ENCODE measurements around the gene CALCR. TPM values are rescaled to one million over a fixed set of nuclear protein-coding genes. Genes with fewer than 3 reads are reported as not detected.

The CALCR gene
- total and polyA plus RNA-seq, 4 donors = 0.39 to 2.4 (median 0.82) TPM

DNA sequence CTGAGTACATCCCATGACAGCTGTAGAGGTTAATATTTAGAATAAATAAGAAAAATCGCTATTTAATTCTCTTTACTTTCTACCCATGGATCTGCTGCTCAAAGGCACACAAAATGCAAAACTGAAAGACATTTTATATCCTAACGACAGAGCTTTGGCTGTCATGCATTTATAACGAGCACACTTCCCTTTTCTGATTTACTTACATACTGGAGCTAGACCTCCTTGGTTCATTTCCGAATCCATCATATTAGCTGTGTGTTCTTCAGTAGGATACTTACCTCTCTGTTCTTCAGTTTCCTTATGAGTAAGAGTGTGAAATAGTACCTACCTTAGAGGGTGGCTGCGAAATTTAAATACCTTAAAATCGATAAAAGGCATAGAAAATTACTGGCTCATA lies 10.9 kb downstream of the CALCR start:
- H3K4me1 ChIP-seq (ENCODE audit: control insufficient read depth, insufficient read depth, low read length) = no peaks in the 10 kb centered on the region
- no peaks in the 10 kb centered on the region for H3K36me3 ChIP-seq (ENCODE audit: control insufficient read depth, insufficient read depth, low read length)
- H3K4me3 ChIP-seq (ENCODE audit: low read depth, low read length) = no peak overlapping the region
- 50% methylated on average over 1 of the region's 6 CpGs for WGBS (ENCODE audit: insufficient coverage)
- DNase-seq (ENCODE audit: low read depth in 4 of 6, low spot score in 6 of 6) = no peak
- no peak overlapping the region for H3K27ac ChIP-seq (ENCODE audit: low read depth, low read length)
- no peaks in the 10 kb centered on the region for H3K9me3 ChIP-seq (ENCODE audit: control insufficient read depth, insufficient read depth, low read length)
- no peaks in the 10 kb centered on the region for H3K27me3 ChIP-seq (ENCODE audit: control insufficient read depth, insufficient read depth, low read length)

DNA sequence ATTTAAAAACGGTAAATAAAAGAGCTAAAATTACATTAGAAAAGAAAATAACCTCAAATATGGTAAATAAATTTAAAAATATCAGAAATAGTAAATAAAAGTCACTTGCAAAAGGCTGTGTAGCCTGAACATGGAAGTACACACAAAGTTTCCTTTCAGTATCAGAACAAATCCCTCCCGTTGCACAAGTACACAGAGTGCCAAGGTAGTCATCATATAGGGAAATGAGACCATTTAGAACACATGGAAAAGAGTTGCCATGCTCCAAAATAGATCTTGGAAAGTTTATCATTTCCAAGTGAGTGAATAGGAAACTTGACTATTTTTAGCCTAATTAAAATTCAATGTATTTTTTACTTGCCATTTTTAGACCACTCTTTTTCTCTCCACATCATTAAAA lies 11.6 kb downstream of the CALCR start:
- no CpG with 5 or more reads among the region's 2 CpGs for WGBS (ENCODE audit: insufficient coverage)
- H3K27ac ChIP-seq (ENCODE audit: low read depth, low read length) = no peak overlapping the region
- H3K9me3 ChIP-seq (ENCODE audit: control insufficient read depth, insufficient read depth, low read length) = no peaks in the 10 kb centered on the region
- no peaks in the 10 kb centered on the region for H3K4me1 ChIP-seq (ENCODE audit: control insufficient read depth, insufficient read depth, low read length)
- DNase-seq (ENCODE audit: low read depth in 4 of 6, low spot score in 6 of 6) = peak in 1 of 6 donors; percentile 18
- no peaks in the 10 kb centered on the region for H3K36me3 ChIP-seq (ENCODE audit: control insufficient read depth, insufficient read depth, low read length)
- no peaks in the 10 kb centered on the region for H3K27me3 ChIP-seq (ENCODE audit: control insufficient read depth, insufficient read depth, low read length)
- no peak overlapping the region for H3K4me3 ChIP-seq (ENCODE audit: low read depth, low read length)

DNA sequence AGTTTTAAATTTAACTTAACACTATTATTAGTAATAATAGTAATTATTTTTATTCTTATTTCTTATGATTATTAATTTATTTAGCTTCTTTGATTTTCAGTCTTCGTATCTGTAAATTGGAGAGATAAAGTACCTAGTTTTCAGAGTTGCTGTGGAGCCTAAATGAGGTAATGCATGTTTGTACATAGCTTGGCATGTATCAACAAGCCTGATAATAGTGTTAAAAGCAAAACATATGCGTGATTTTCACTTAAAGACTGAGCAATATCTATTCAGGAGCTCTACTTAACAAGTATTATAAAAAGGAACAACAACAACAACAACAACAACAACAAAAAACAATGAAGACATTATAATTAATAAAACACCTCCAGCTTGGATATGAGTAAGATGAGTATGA lies 12.4 kb downstream of the CALCR start:
- Histone ChIP-seq H3K36me3 (ENCODE audit: control insufficient read depth, insufficient read depth, low read length) (no peaks in the 10 kb centered on the region), H3K4me1 (ENCODE audit: control insufficient read depth, insufficient read depth, low read length) (no peaks in the 10 kb centered on the region), H3K27me3 (ENCODE audit: control insufficient read depth, insufficient read depth, low read length) (no peaks in the 10 kb centered on the region), H3K9me3 (ENCODE audit: control insufficient read depth, insufficient read depth, low read length) (no peaks in the 10 kb centered on the region), H3K4me3 (ENCODE audit: low read depth, low read length) (no peak overlapping the region), H3K27ac (ENCODE audit: low read depth, low read length) (no peak overlapping the region)
- no peak for DNase-seq (ENCODE audit: low read depth in 4 of 6, low spot score in 6 of 6)
- WGBS (ENCODE audit: insufficient coverage) = no CpG with 5 or more reads among the region's 2 CpGs

DNA sequence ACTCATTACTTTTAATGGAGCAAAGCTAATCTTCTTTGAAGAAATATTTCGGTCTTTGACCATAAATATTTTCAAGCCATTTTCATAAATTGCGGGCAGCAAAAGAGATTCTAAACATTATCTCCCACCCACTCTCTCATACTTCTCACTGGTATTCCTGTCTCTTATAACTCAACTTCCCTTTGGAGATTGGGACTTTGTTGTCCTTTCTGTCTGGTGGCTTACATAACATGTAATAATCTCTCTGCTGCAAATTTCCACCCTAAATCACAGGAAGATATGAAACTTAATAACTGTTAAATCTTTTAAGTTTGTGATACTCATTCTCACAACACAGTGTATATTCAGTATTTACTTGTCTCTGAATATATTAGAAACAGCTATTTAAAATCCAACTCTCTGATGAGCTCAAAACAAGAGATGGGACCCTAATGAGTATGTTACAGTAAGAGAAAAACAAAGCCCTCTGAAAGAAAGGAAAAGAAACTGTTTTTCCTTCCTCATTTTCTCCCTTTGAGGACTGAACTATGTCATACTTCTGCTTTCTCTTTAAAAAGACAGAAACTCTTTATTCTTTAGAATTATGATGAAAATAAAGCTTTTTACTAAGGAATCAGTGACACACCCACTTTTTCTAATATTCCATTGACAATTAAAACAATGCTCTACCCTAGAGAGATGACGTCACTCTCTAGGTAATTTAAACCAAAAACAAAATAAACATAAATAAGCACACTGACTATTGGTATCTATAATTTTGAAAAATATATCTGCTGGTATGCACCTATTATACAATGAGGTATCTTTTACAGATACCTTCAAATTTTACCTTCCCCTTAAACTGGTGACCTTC lies 14.7 kb downstream of the CALCR start:
- Histone ChIP-seq H3K27ac (ENCODE audit: low read depth, low read length) (no peak overlapping the region), H3K9me3 (ENCODE audit: control insufficient read depth, insufficient read depth, low read length) (no peaks in the 10 kb centered on the region), H3K4me3 (ENCODE audit: low read depth, low read length) (no peak overlapping the region), H3K4me1 (ENCODE audit: control insufficient read depth, insufficient read depth, low read length) (no peaks in the 10 kb centered on the region), H3K36me3 (ENCODE audit: control insufficient read depth, insufficient read depth, low read length) (no peaks in the 10 kb centered on the region), H3K27me3 (ENCODE audit: control insufficient read depth, insufficient read depth, low read length) (no peaks in the 10 kb centered on the region)
- no CpG with 5 or more reads among the region's 3 CpGs for WGBS (ENCODE audit: insufficient coverage)
- no peak for DNase-seq (ENCODE audit: low read depth in 4 of 6, low spot score in 6 of 6)

DNA sequence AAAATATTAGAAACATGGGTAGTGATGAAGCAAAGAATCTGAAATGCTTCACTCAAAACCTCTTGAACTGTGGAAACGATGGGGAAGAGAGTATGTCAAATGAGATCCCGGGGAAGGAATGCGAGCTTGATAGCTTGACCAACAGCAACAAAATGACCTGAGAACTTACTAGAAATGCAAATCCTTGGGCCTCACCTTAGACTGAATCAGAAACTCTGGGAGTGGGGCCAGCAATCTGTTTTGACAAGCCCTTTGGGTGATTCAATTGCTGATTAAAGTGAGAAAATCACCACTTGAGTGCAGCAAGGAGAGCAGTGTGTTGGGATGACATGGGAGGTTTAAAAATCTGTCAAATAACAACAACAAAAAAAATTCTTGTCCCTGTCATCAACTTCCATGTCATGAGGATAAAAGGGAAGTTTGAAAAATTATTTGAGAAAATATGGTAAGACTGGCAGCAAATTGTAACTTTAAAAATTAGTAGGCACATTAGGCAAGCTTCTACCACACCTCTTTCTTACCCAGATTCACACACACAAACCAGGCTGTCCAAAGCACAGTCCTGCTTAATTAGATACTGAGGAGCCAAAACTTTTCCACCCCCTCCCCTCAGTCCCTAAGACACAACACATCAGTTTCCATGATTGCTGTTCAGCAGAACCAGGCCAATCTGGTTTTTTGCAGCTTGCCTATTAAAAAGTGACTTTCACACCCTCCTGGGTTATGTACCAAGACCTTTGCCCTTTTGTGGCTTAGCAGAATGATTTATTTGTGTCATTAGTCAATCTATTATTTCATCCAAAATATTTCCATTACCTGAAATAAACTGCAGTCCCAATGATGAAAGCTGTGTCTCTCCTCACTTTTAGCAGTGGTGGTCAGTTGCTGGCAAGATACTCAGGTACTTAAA lies 15.6 kb downstream of the CALCR start:
- H3K27ac ChIP-seq (ENCODE audit: low read depth, low read length) = no peak overlapping the region
- DNase-seq (ENCODE audit: low read depth in 4 of 6, low spot score in 6 of 6) = no peak
- no peaks in the 10 kb centered on the region for H3K36me3 ChIP-seq (ENCODE audit: control insufficient read depth, insufficient read depth, low read length)
- no peaks in the 10 kb centered on the region for H3K27me3 ChIP-seq (ENCODE audit: control insufficient read depth, insufficient read depth, low read length)
- no peak overlapping the region for H3K4me3 ChIP-seq (ENCODE audit: low read depth, low read length)
- no peaks in the 10 kb centered on the region for H3K9me3 ChIP-seq (ENCODE audit: control insufficient read depth, insufficient read depth, low read length)
- H3K4me1 ChIP-seq (ENCODE audit: control insufficient read depth, insufficient read depth, low read length) = no peaks in the 10 kb centered on the region
- 50% methylated on average over 3 of the region's 3 CpGs for WGBS (ENCODE audit: insufficient coverage)

DNA sequence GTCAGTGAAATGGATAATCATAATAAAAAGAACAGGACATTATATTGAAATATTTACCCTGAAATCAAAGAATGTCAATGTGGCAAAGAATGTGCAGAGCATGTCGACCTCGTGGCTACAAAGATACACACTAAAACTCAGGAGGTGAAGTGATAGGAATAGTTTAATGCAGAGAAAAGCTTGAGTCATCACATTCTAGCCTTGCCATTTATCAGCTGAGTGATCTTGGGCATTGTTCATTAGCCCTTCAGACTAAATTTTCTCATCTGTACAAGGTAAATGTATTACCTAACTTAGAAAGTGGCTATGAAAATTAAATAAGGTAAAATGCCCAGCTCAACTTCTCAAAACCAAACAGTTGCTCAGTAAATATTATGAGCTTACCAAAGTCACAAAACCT lies 22.6 kb downstream of the CALCR start:
- no peaks in the 10 kb centered on the region for H3K27me3 ChIP-seq (ENCODE audit: control insufficient read depth, insufficient read depth, low read length)
- H3K36me3 ChIP-seq (ENCODE audit: control insufficient read depth, insufficient read depth, low read length) = no peaks in the 10 kb centered on the region
- DNase-seq (ENCODE audit: low read depth in 4 of 6, low spot score in 6 of 6) = no peak
- no peaks in the 10 kb centered on the region for H3K9me3 ChIP-seq (ENCODE audit: control insufficient read depth, insufficient read depth, low read length)
- H3K27ac ChIP-seq (ENCODE audit: low read depth, low read length) = no peak overlapping the region
- no peaks in the 10 kb centered on the region for H3K4me1 ChIP-seq (ENCODE audit: control insufficient read depth, insufficient read depth, low read length)
- no peak overlapping the region for H3K4me3 ChIP-seq (ENCODE audit: low read depth, low read length)
- WGBS (ENCODE audit: insufficient coverage) = no CpG with 5 or more reads among the region's 2 CpGs

DNA sequence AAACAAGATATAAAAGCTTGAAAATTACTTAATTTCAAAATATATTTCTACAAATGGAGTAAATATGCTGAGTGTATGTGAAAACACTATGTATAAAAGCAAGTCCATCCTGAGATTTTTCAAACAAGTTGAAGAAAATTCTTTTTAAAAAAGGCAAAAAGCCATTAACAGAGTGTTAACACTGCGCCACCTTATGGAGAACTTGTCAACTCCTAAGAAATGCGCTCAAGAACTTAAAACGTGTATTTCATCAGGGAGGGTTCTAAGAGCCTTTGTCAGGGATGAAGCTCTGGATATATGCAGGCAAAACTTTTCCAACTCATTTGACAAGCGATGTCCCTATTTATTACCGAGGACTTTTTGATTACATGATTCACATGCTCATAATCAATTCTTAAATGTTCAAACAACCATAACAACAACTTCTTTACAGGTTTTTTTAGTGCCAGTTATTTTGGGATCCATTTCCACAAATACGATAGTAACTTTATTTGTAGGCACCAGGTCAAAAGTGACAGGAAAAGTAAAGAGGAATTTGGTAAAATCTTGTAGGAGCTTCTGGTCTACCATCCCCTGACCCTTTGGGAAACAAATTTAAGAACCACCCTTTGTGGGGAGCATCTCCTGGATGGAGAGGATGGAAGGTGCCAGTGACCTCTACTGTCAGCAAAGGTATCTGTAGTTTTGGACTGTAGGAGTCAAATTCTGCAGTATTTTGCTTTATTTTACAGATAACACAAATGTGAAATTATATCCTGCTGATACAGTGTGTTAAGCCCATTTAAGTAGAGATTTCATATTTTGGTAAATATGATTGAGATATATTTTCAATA lies 23.2 kb downstream of the CALCR start:
- Histone ChIP-seq H3K36me3 (ENCODE audit: control insufficient read depth, insufficient read depth, low read length) (no peaks in the 10 kb centered on the region), H3K4me3 (ENCODE audit: low read depth, low read length) (no peak overlapping the region), H3K4me1 (ENCODE audit: control insufficient read depth, insufficient read depth, low read length) (no peaks in the 10 kb centered on the region), H3K27me3 (ENCODE audit: control insufficient read depth, insufficient read depth, low read length) (no peaks in the 10 kb centered on the region), H3K27ac (ENCODE audit: low read depth, low read length) (no peak overlapping the region), H3K9me3 (ENCODE audit: control insufficient read depth, insufficient read depth, low read length) (no peaks in the 10 kb centered on the region)
- no CpG with 5 or more reads among the region's 6 CpGs for WGBS (ENCODE audit: insufficient coverage)
- peak in 3 of 6 donors; percentile 20 to 45 (median 43) for DNase-seq (ENCODE audit: low read depth in 4 of 6, low spot score in 6 of 6)

DNA sequence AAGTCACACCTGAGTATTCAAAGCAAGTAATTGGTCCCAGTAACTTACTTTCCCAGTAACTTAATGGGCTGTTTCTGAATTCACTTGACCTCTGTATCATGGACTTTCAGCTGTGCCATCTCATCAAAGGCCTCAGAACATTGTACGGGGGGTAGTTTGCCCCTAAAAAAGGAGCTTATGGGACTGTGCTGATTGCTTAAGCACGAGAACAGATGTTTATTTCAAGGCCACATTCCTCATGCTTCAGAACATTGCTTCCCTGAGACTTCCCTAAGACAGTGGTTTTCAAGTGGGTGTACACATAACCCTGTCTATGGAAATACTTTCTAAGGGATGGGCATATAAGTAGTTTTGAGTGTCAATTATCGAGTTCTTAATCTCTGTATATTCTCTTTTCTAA lies 26.8 kb downstream of the CALCR start:
- WGBS (ENCODE audit: insufficient coverage) = no CpG with 5 or more reads among the region's 3 CpGs
- no peak overlapping the region for H3K27ac ChIP-seq (ENCODE audit: low read depth, low read length)

DNA sequence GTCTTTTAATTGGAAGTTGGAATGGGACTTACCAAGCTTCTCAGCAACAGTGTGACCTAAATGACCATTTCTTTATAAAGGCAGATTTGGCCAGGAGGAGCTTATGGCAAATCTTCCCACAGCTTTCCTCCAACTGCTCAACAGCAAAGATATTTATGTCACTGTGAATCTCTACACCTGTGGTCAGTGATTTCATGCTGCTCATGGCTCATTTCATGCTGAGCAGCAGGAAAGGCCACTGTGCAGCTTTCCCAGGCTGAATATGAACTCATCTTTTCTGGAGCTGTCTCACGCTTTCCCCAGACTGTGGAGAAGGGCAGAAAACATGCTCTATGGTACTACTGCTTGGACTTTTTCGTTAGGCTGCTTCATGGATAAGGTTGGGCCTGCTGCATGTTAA lies 29.8 kb downstream of the CALCR start:
- H3K36me3 ChIP-seq (ENCODE audit: control insufficient read depth, insufficient read depth, low read length) = no peaks in the 10 kb centered on the region
- no peaks in the 10 kb centered on the region for H3K9me3 ChIP-seq (ENCODE audit: control insufficient read depth, insufficient read depth, low read length)
- no peaks in the 10 kb centered on the region for H3K27me3 ChIP-seq (ENCODE audit: control insufficient read depth, insufficient read depth, low read length)
- 40% methylated on average over 2 of the region's 2 CpGs for WGBS (ENCODE audit: insufficient coverage)
- H3K27ac ChIP-seq (ENCODE audit: low read depth, low read length) = no peak overlapping the region
- no peaks in the 10 kb centered on the region for H3K4me1 ChIP-seq (ENCODE audit: control insufficient read depth, insufficient read depth, low read length)
- no peak overlapping the region for H3K4me3 ChIP-seq (ENCODE audit: low read depth, low read length)
- DNase-seq (ENCODE audit: low read depth in 4 of 6, low spot score in 6 of 6) = peak in 1 of 6 donors; percentile 11

More for the DNA sequence above, 26.8 kb downstream of the CALCR start:
- no peak for DNase-seq (ENCODE audit: low read depth in 4 of 6, low spot score in 6 of 6)
- H3K27me3 ChIP-seq (ENCODE audit: control insufficient read depth, insufficient read depth, low read length) = no peaks in the 10 kb centered on the region
- H3K9me3 ChIP-seq (ENCODE audit: control insufficient read depth, insufficient read depth, low read length) = no peaks in the 10 kb centered on the region
- H3K4me3 ChIP-seq (ENCODE audit: low read depth, low read length) = no peak overlapping the region
- H3K36me3 ChIP-seq (ENCODE audit: control insufficient read depth, insufficient read depth, low read length) = no peaks in the 10 kb centered on the region
- no peaks in the 10 kb centered on the region for H3K4me1 ChIP-seq (ENCODE audit: control insufficient read depth, insufficient read depth, low read length)

Data from spinal cord (tissue), 10 donors.